Endothelial cell of umbilical vein (primary cell): ENCODE results near the gene CASKIN2. TPM values are rescaled to one million over a fixed set of nuclear protein-coding genes. Genes with fewer than 3 reads are reported as not detected.

Experiments
- BruUV-seq: library from RNA; stranded (reverse); fragments of 400-500 nt; replicated peaks from 2 replicates; lab custom pipeline; 2021; lab: Mats Ljungman, UMichigan
- CTCF ChIA-PET: fragments of 300-600, 350-600 bp; sonication (Branson Sonifier 250); formaldehyde crosslinking; loops from one replicate; lab custom pipeline; 2021; ENCODE audit warnings: antibody characterized with exemption, inconsistent platforms; lab: Charles Lee
- POLR2A ChIA-PET: fragments of 300-600, 350-600 bp; sonication (Branson Sonifier 250); formaldehyde crosslinking; loops from one replicate; lab custom pipeline; 2021; ENCODE audit warnings: antibody characterized with exemption, inconsistent platforms; lab: Charles Lee
- DNase-seq: peaks from one replicate; pipeline ENCODE4 v3.0.0-alpha.2; 2011; ENCODE audit warnings: low read depth, low spot score
- FAIRE-seq: peaks from 2 replicates; lab custom pipeline; 2011; peaks lifted over from hg19 to GRCh38; lab: Jason Lieb, UNC
- H2AFZ ChIP-seq: 2 replicates; pipeline ENCODE4 v1.6.0; 2012; ENCODE audit warnings: low read depth, low read length, control low read depth, inconsistent platforms
- H3K27ac ChIP-seq: 2 replicates; pipeline ENCODE4 v1.5.1; 2011; ENCODE audit warnings: low read depth, mild to moderate bottlenecking, control low read depth, low read length, moderate library complexity; ENCODE audit not compliant: insufficient read depth
- H3K27me3 ChIP-seq, 2 experiments: 2 replicates each; pipeline versions ENCODE4 v1.6.0 to v1.6.1; 2011; ENCODE audit warnings: low read length in 2 of 2, mixed read lengths in 1 of 2; ENCODE audit not compliant: control insufficient read depth in 2 of 2, insufficient read depth in 2 of 2
- H3K36me3 ChIP-seq, 2 experiments: 2 replicates in 1 of 2; 3 replicates in 1 of 2; pipeline ENCODE4 v1.5.1; 2011; ENCODE audit warnings: low read length in 2 of 2, mild to moderate bottlenecking in 1 of 2, moderate library complexity in 1 of 2; ENCODE audit not compliant: control insufficient read depth in 2 of 2, insufficient read depth in 2 of 2; ENCODE audit errors: extremely low read depth in 1 of 2
- H3K4me1 ChIP-seq: 3 replicates; pipeline ENCODE4 v1.5.1; 2011; ENCODE audit warnings: mild to moderate bottlenecking, low read length; ENCODE audit not compliant: control insufficient read depth, insufficient read depth; ENCODE audit errors: extremely low read depth
- H3K4me2 ChIP-seq: 2 replicates; pipeline ENCODE4 v1.6.1; 2011; ENCODE audit warnings: low read length, control low read depth, mixed read lengths; ENCODE audit not compliant: insufficient read depth
- H3K4me3 ChIP-seq, 3 experiments: fragments of 200-600 bp in 1 of 3; sonication (generic), shearing (Covaris generic) in 1 of 3; replicated peaks in 1 of 3; 2 replicates each; pipeline ENCODE4 v1.5.1; 2011 to 2016; ENCODE audit warnings: control low read depth in 3 of 3, low read length in 3 of 3, mild to moderate bottlenecking in 2 of 3, inconsistent platforms in 1 of 3, low read depth in 1 of 3, moderate library complexity in 1 of 3; ENCODE audit not compliant: insufficient read depth in 1 of 3
- H3K79me2 ChIP-seq: 2 replicates; pipeline ENCODE4 v1.6.0; 2012; ENCODE audit warnings: low read length, inconsistent platforms; ENCODE audit not compliant: control insufficient read depth, insufficient read depth
- H3K9ac ChIP-seq: replicated peaks from 2 replicates; pipeline ENCODE3; 2011; ENCODE audit warnings: low read length, control low read depth; ENCODE audit not compliant: insufficient read depth; ENCODE audit errors: extremely low read depth
- H3K9me1 ChIP-seq: replicated peaks from 3 replicates; pipeline ENCODE4 v1.6.0; 2011; ENCODE audit warnings: mild to moderate bottlenecking, low read length; ENCODE audit not compliant: control insufficient read depth, insufficient read depth; ENCODE audit errors: extremely low read depth
- H3K9me3 ChIP-seq: replicated peaks from 2 replicates; pipeline ENCODE4 v1.5.1; 2012; ENCODE audit warnings: low read length, inconsistent platforms; ENCODE audit not compliant: control insufficient read depth, insufficient read depth
- H4K20me1 ChIP-seq: replicated peaks from 2 replicates; pipeline ENCODE3; 2011; ENCODE audit warnings: mild to moderate bottlenecking, low read length; ENCODE audit not compliant: control insufficient read depth, insufficient read depth; ENCODE audit errors: extremely low read depth
- EZH2 ChIP-seq: IDR thresholded peaks from 2 replicates; pipeline ENCODE4 v1.6.1; 2012; ENCODE audit warnings: borderline replicate concordance, low read depth, mild to moderate bottlenecking, moderate library complexity, low read length, inconsistent platforms; ENCODE audit not compliant: severe bottlenecking
- FOS ChIP-seq: IDR thresholded peaks from 2 replicates; pipeline ENCODE4 v1.6.1; 2011; ENCODE audit warnings: mild to moderate bottlenecking, low read length, moderate library complexity, borderline replicate concordance; ENCODE audit not compliant: insufficient read depth
- GATA2 ChIP-seq: IDR thresholded peaks from 2 replicates; pipeline ENCODE4 v1.7.0; 2011; ENCODE audit warnings: low read depth, mild to moderate bottlenecking, moderate library complexity, mixed read lengths, low read length; ENCODE audit not compliant: insufficient read length, insufficient read depth
- JUN ChIP-seq: IDR thresholded peaks from 2 replicates; pipeline ENCODE4 v1.6.1; 2011; ENCODE audit warnings: borderline replicate concordance, low read depth; ENCODE audit not compliant: insufficient read length, insufficient read depth
- MYC ChIP-seq: IDR thresholded peaks from one replicate; pipeline ENCODE4 v1.6.1; 2011; ENCODE audit warnings: mild to moderate bottlenecking, low read depth, low read length
- POLR2A ChIP-seq: IDR thresholded peaks from 2 replicates; pipeline ENCODE4 v1.6.1; 2012; ENCODE audit warnings: low read depth, mild to moderate bottlenecking, control low read depth, low read length
- POLR2AphosphoS5 ChIP-seq: IDR thresholded peaks from 2 replicates; pipeline ENCODE4 v1.6.1; 2012; ENCODE audit warnings: low read depth, mild to moderate bottlenecking, control low read depth, low read length, moderate library complexity; ENCODE audit not compliant: insufficient read depth
- dilution Hi-C: fragments of 300-500 bp; cut with MboI; formaldehyde crosslinking; loops from one replicate; pipeline ENCODE4 v1.15.0; 2019; ENCODE audit warnings: low sequenced_read_pairs; ENCODE audit not compliant: extremely low pct_ligation_motif_present
- intact Hi-C: fragments of 100-400 bp; cut with micrococcal nuclease; formaldehyde crosslinking; loops from one replicate; pipeline ENCODE4 v1.10.0; 2022
- polyA plus RNA-seq, 4 experiments: library from polyadenylated mRNA; depleted of rRNA in 3 of 4; stranded (reverse) in 3 of 4; unstranded in 1 of 4; fragments of >200 nt; gene quantifications; 2 replicates each; pipeline versions ENCODE4 v1.2.1 to v1.2.3, GENCODE V29; 2011 to 2012; ENCODE audit warnings: missing spikeins in 1 of 4
- total RNA-seq: library from RNA; stranded (reverse); gene quantifications from 2 replicates; pipeline ENCODE4 v1.2.3, GENCODE V29; 2021
- TF ChIP-seq, protein P1 (sequence below), 2 donors: IDR thresholded peaks; 1 replicate in 1 of 2; 2 replicates in 1 of 2; pipeline ENCODE4 v1.5.1; 2011; ENCODE audit warnings: low read length in 2 of 2, mild to moderate bottlenecking in 2 of 2, moderate library complexity in 2 of 2, control low read depth in 1 of 2, inconsistent platforms in 1 of 2, low read depth in 1 of 2; ENCODE audit not compliant: insufficient read depth in 1 of 2; ENCODE audit errors: extremely low read depth in 1 of 2
- TF ChIP-seq, protein P2 (sequence below): IDR thresholded peaks from 2 replicates; pipeline ENCODE4 v1.6.1; 2011; ENCODE audit not compliant: insufficient read depth, insufficient read length

CASKIN2 gene
- total and polyA plus RNA-seq, 2 donors (not counting 3 experiments of a cell fraction or from before 2014, with no cell fraction given): 13.0 to 37.6 TPM

DNA sequence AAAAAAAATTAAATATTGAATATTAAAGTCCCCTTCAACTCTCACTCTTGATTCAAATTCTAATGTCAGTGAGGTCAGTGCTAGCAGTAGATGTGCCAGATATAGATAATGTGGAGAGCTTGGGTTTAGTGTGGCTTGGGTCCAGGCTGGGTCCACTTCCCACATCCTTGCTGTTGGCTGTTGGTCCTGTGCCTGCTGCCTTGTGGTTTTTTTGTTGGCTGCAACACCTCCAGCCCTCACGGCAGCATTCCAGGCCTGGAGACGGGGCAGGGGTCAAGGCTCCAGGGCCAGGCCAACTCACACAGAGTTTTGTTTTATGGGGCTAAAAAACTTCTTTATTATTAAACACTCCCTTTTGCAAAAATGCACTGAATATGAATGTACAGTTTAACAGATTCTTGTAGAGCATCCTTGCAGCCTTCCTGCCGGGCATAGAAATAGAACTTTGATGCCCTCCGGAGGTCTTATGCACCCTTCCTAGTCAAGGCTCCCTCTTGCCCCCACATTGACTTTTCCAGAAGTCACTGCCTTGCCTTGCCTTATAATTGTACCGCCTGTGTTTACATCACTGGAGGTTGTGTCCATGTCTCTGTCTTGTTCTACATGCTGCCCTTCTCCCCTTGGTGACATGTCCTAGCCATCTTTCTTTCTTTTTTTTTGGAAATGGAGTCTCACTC is 46.7 kb upstream of the CASKIN2 start:
- no TSS peak for BruUV-seq
- H3K4me1 ChIP-seq: no peaks in the 10 kb centered on the region
- H3K36me3 ChIP-seq: no peaks in the 10 kb centered on the region
- H3K27me3 ChIP-seq: no peaks in the 10 kb centered on the region
- intact Hi-C loops (no loop called here), dilution Hi-C loops (no loop called here)
- H3K4me3 ChIP-seq: no peak overlapping the region
- no peak overlapping the region for H2AFZ ChIP-seq
- POLR2A ChIA-PET: no interaction called here
- H3K79me2 ChIP-seq: no peaks in the 10 kb centered on the region
- no peaks in the 10 kb centered on the region for H3K9me1 ChIP-seq
- CTCF ChIA-PET: no interaction called here
- H4K20me1 ChIP-seq: no peaks in the 10 kb centered on the region
- no peaks in the 10 kb centered on the region for H3K9me3 ChIP-seq
- no peak for FAIRE-seq
- TF ChIP-seq EZH2: no peak
- TF ChIP-seq FOS: no peak
- TF ChIP-seq GATA2: no peak
- TF ChIP-seq MYC: no peak
- TF ChIP-seq POLR2AphosphoS5: no peak
- no peak for TF ChIP-seq POLR2A
- TF ChIP-seq, protein P1, sequence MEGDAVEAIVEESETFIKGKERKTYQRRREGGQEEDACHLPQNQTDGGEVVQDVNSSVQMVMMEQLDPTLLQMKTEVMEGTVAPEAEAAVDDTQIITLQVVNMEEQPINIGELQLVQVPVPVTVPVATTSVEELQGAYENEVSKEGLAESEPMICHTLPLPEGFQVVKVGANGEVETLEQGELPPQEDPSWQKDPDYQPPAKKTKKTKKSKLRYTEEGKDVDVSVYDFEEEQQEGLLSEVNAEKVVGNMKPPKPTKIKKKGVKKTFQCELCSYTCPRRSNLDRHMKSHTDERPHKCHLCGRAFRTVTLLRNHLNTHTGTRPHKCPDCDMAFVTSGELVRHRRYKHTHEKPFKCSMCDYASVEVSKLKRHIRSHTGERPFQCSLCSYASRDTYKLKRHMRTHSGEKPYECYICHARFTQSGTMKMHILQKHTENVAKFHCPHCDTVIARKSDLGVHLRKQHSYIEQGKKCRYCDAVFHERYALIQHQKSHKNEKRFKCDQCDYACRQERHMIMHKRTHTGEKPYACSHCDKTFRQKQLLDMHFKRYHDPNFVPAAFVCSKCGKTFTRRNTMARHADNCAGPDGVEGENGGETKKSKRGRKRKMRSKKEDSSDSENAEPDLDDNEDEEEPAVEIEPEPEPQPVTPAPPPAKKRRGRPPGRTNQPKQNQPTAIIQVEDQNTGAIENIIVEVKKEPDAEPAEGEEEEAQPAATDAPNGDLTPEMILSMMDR (IDR thresholded peaks at IDR 0.05; ENCODE audit: extremely low read depth in 1 of 2, insufficient read depth in 1 of 2, low read depth in 1 of 2, low read length in 2 of 2): no peak
- TF ChIP-seq, protein P2, sequence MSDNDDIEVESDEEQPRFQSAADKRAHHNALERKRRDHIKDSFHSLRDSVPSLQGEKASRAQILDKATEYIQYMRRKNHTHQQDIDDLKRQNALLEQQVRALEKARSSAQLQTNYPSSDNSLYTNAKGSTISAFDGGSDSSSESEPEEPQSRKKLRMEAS: no peak
- no peak for TF ChIP-seq JUN
- H3K4me2 ChIP-seq: no peak overlapping the region
- H3K9ac ChIP-seq: no peak overlapping the region
- no peak for DNase-seq
- no peak overlapping the region for H3K27ac ChIP-seq
